ENCODE results near the gene FNBP1L. TPM values are rescaled to one million over a fixed set of nuclear protein-coding genes. Genes with fewer than 3 reads are reported as not detected.
"Not testable (repeated sequence)": the region's sequence is repeated elsewhere in the genome, so short reads cannot be mapped to it uniquely, and the experiment has no call there.

FNBP1L gene
- total RNA-seq, 4 donors from 2014 or later = 68.7 to 86.0 (median 72.9) TPM

DNA sequence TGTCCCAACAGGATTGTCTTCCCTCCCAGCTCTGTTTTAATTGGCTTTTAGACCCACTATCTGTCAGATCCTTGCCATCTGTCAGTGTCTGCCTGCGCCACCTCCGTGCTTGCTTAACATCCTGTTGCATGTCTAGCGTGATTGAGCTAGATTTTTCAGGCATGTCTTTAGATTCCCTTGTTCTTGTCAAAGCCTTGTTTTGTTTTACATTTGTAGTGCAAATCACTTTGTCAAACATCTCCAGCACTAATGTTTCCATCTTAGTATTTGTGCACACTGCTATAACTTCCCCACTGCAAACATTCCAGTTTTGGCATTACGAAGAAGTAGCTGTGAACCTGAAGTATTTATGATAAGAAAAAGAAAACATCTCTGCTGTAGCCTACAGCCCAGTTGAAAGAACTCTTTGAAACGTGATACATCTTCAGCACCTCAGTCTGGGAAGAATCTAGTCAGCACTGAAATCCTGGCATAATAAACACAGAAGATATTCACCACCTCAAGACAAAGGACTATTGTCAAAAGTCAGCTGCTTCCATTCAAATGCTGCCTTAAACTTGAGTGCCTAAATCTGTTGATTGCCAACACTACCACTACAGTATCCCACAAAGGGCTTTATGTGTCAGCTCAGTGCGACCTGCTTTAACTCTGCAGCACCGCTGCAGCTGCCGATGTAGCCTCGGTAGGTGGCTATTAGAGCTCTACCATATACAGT lies 105.0 kb downstream of the FNBP1L start:
- Histone ChIP-seq H3K36me3 (peaks cover 0 to 9% of the 10 kb centered on the region in 2 donors), H3K27me3 (no peaks in the 10 kb centered on the region), H3K9me3 (no peaks in the 10 kb centered on the region), H3K4me1 (peaks cover 19 to 33% of the 10 kb centered on the region in 2 donors), H3K27ac (peak overlapping the region in 2 of 3 donors; percentile 68), H3K4me3 (replicated peaks in 1 of 3) (no peak overlapping the region)
- WGBS, 2 donors = 70 to 84% methylated on average over 9 of the region's 9 CpGs
- intact Hi-C loops (cut with DNase I) = no loop called here
- no peak for DNase-seq
- TF ChIP-seq, protein P1, sequence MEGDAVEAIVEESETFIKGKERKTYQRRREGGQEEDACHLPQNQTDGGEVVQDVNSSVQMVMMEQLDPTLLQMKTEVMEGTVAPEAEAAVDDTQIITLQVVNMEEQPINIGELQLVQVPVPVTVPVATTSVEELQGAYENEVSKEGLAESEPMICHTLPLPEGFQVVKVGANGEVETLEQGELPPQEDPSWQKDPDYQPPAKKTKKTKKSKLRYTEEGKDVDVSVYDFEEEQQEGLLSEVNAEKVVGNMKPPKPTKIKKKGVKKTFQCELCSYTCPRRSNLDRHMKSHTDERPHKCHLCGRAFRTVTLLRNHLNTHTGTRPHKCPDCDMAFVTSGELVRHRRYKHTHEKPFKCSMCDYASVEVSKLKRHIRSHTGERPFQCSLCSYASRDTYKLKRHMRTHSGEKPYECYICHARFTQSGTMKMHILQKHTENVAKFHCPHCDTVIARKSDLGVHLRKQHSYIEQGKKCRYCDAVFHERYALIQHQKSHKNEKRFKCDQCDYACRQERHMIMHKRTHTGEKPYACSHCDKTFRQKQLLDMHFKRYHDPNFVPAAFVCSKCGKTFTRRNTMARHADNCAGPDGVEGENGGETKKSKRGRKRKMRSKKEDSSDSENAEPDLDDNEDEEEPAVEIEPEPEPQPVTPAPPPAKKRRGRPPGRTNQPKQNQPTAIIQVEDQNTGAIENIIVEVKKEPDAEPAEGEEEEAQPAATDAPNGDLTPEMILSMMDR (IDR thresholded peaks at IDR 0.05) = no peak
- TF ChIP-seq POLR2A (IDR thresholded peaks at IDR 0.05) = no peak

DNA sequence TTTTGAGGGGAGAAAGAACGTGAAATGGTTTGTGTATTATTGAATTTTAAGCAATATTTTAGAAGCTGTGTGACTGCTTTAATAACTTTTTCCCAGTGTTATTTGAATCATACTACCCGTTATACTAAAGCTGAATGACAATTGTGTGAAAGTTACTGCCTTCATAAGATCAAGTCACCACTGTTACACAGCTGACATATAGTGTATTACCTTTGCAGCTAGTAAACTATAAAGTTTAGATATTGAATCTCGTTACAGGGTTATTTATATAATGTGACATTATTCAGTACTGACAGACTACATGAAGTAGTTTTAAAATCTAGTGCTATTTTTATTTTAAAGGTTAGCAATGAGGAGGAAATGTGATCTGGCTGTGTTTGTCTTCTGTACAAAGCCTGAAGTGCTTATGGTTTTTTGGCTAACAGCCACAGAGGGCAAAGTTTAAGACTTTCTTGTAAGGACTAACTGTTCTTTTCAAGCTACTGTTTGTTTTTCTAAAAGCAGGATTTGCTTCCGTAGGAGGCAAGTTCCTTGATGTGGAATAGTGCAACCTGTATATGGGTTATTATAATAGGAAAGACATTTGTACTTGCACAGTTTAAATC lies 106.1 kb downstream of the FNBP1L start:
- H3K27me3 ChIP-seq; H3K36me3 ChIP-seq; H3K4me3 ChIP-seq (replicated peaks in 1 of 3); intact Hi-C loops (cut with DNase I); H3K9me3 ChIP-seq: not testable (repeated sequence)
- H3K27ac ChIP-seq = peak overlapping the region; percentile 50 to 68 (median 68)
- DNase-seq = peak; percentile 60 to 64
- H3K4me1 ChIP-seq = peaks cover 19 to 33% of the 10 kb centered on the region in 2 donors
- WGBS, 2 donors = 33 to 40% methylated on average over 4 of the region's 4 CpGs

DNA sequence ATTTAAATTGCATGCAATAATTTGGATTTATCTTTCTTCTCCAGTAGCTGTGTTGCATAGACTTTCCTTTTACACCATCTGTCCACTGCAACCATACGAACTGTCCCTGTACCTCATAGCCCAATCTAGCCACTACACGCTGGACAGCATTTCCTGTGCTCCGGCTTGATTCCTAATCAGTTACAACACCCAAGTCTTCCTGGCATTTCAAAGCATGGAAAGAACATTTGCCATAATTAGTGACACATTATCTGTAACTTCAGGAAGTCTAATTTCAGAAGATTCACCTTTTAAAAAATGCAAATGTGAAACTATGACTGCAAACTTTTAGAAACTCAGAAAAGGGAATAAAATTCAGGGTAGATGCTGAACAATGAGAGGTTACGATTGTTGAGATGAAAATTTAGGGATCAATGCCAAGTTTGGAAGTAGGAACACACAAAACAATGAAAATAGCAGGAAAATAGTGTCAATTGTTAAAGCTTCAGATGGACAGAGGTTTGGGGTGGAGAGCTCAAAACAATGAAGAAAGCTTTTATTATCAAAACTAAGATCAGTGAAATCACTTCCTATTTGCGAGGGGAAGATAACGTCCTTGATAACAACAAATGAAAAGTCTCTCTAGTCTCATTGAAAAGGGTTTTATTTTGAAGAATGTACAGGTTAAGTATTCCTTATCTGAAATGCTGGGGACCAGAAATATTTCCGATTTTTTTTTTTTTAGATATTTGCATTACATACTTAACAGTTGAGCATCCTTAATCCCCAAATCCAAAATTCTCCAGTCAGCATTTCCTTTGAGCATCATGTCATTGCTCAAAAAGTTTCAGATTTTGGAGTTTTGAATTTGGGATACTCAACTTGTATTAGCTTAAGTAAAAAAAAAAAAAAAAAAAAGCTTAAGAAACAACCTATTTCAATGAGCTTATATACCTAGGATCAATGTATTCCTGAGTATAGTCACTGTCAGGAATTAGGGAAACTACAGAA lies 107.3 kb downstream of the FNBP1L start:
- H3K4me1 ChIP-seq = peaks cover 19 to 33% of the 10 kb centered on the region in 2 donors
- no peaks in the 10 kb centered on the region for H3K36me3 ChIP-seq
- no peak for TF ChIP-seq POLR2A (IDR thresholded peaks at IDR 0.05)
- TF ChIP-seq, protein P1 (IDR thresholded peaks at IDR 0.05) = no peak
- WGBS, 2 donors = 67 to 71% methylated on average over 7 of the region's 7 CpGs
- no peak overlapping the region for H3K4me3 ChIP-seq (replicated peaks in 1 of 3)
- H3K27me3 ChIP-seq = no peaks in the 10 kb centered on the region
- no peak for DNase-seq
- H3K27ac ChIP-seq = peak overlapping the region; percentile 50 to 68 (median 68)
- H3K9me3 ChIP-seq = no peaks in the 10 kb centered on the region
- intact Hi-C loops (cut with DNase I) = no loop called here

DNA sequence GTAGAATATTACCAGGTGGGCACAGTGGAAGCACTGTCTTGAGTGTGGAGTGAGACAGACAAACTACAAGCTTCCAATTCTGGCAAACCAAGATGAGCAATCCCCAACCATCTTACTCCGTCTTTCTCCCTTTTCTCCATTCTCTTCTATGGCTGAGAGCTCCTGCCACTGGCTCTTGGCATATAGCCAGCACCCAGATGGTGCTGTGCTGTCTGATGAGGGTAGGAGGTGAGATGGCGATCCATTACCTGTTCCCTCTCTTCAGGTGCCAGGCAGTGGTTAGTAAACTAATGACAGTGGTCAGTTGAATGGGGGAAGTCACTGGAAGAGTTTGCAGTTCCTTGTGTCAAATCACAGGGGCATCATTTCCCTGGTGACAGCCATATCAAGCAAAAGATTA lies 108.4 kb downstream of the FNBP1L start:
- no peak for TF ChIP-seq POLR2A (IDR thresholded peaks at IDR 0.05)
- TF ChIP-seq, protein P1 (IDR thresholded peaks at IDR 0.05) = no peak
- DNase-seq = peak; percentile 27 to 38
- Histone ChIP-seq H3K4me1 (peaks cover 19 to 33% of the 10 kb centered on the region in 2 donors), H3K36me3 (peaks cover 0 to 2% of the 10 kb centered on the region in 2 donors), H3K9me3 (no peaks in the 10 kb centered on the region), H3K27me3 (no peaks in the 10 kb centered on the region), H3K27ac (no peak overlapping the region), H3K4me3 (replicated peaks in 1 of 3) (no peak overlapping the region)
- intact Hi-C loops (cut with DNase I) = no loop called here
- WGBS, 2 donors = 75 to 84% methylated on average over 2 of the region's 2 CpGs

DNA sequence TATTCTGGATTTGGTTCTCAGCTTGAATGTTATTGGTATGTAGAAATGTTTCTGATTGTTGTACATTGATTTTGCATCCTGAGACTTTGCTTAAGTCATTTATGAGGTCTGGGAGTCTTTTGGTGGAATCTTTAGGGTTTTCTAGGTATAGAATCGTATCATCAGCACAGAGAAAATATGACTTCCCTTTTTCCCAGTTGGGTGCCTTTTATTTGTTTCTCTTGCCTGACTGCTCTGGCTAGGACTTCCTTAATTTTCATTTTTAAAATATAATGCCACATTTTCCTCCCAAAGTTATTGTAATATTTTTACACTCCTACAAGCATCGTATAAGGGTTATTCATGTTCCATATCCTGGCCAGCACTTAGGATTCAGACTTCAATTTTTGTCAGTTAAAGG lies 111.1 kb downstream of the FNBP1L start:
- intact Hi-C loops (cut with DNase I) = no loop called here
- Histone ChIP-seq H3K4me1 (peaks cover 10 to 12% of the 10 kb centered on the region in 2 donors), H3K9me3 (no peaks in the 10 kb centered on the region), H3K27ac (no peak overlapping the region), H3K27me3 (no peaks in the 10 kb centered on the region), H3K36me3 (peaks cover 0 to 11% of the 10 kb centered on the region in 2 donors), H3K4me3 (replicated peaks in 1 of 3) (no peak overlapping the region)
- 84 to 93% methylated on average over 2 of the region's 2 CpGs for WGBS, 2 donors
- no peak for TF ChIP-seq POLR2A (IDR thresholded peaks at IDR 0.05)
- TF ChIP-seq, protein P1 (IDR thresholded peaks at IDR 0.05) = no peak
- DNase-seq = no peak
